PC-3 (cell line): Measurements from ENCODE around the gene MOK.

ENCODE experiments used
- CTCF ChIP-seq: fragments of 300-600 bp; sonication (generic); conservative IDR thresholded peaks from 2 replicates; pipeline ENCODE4 v1.5.1; 2017; ENCODE audit warnings: antibody characterized with exemption, low read depth, mild to moderate bottlenecking, low read length
- EZH2 ChIP-seq: fragments of 300-600 bp; sonication (generic); IDR thresholded peaks from one replicate; pipeline ENCODE4 v1.6.1; 2017; ENCODE audit warnings: antibody characterized with exemption, mild to moderate bottlenecking, low read length; ENCODE audit not compliant: unreplicated experiment
- EZH2phosphoT487 ChIP-seq: fragments of 300-600 bp; sonication (generic); IDR thresholded peaks from 2 replicates; pipeline ENCODE4 v1.6.1; 2018; ENCODE audit warnings: mild to moderate bottlenecking, antibody characterized with exemption, low read length, borderline replicate concordance

- TF ChIP-seq CTCF (peak; percentile 49), EZH2phosphoT487 (no peak), EZH2 (no peak)
Observed at GRCh38 chr14:102317564-102318248, 12.7 kb upstream of the MOK start.
